Liver (tissue), 9 donors: ENCODE results near the gene MEP1A. TPM values are rescaled to one million over a fixed set of nuclear protein-coding genes. Genes with fewer than 3 reads are reported as not detected.
A peak's percentile ranks its signal among the peaks of the same experiment; 100 is the strongest.

ENCODE experiments used
- DNase-seq: peaks from one replicate; pipeline ENCODE4 v3.0.0-alpha.2; 2017; ENCODE audit warnings: low spot score
- H3K27ac ChIP-seq, 2 donors: one replicate each; pipeline ENCODE4 v1.7.0; 2013; ENCODE audit warnings: inconsistent platforms in 2 of 2, low read length in 2 of 2, control low read depth in 1 of 2, low read depth in 1 of 2, mild to moderate bottlenecking in 1 of 2
- H3K27me3 ChIP-seq, 4 donors: one replicate each; pipeline versions ENCODE4 v1.6.1 to v1.7.0; 2013; ENCODE audit warnings: low read length in 3 of 4, inconsistent platforms in 1 of 4, mild to moderate bottlenecking in 1 of 4, moderate library complexity in 1 of 4; ENCODE audit not compliant: control insufficient read depth in 4 of 4, insufficient read depth in 4 of 4
- H3K36me3 ChIP-seq, 4 donors: one replicate each; pipeline versions ENCODE4 v1.6.1 to v1.7.0; 2013; ENCODE audit warnings: low read length in 3 of 4, mild to moderate bottlenecking in 3 of 4, low read depth in 1 of 4, moderate library complexity in 1 of 4; ENCODE audit not compliant: control insufficient read depth in 4 of 4, insufficient read depth in 3 of 4
- H3K4me1 ChIP-seq, 4 donors: one replicate each; pipeline versions ENCODE4 v1.6.1 to v1.7.0; 2013; ENCODE audit warnings: low read length in 3 of 4, mild to moderate bottlenecking in 3 of 4, moderate library complexity in 1 of 4; ENCODE audit not compliant: control insufficient read depth in 4 of 4, insufficient read depth in 4 of 4
- H3K4me3 ChIP-seq, 3 donors: one replicate each; pipeline versions ENCODE4 v1.6.1 to v1.7.0; 2013; ENCODE audit warnings: low read length in 3 of 3, control low read depth in 1 of 3, low read depth in 1 of 3, mild to moderate bottlenecking in 1 of 3
- H3K9ac ChIP-seq, 2 donors: one replicate each; pipeline ENCODE4 v1.7.0; 2013; ENCODE audit warnings: low read length in 2 of 2, mild to moderate bottlenecking in 2 of 2, moderate library complexity in 2 of 2, control low read depth in 1 of 2, low read depth in 1 of 2
- H3K9me3 ChIP-seq, 4 donors: one replicate each; pipeline versions ENCODE4 v1.6.1 to v1.7.0; 2013; ENCODE audit warnings: low read length in 3 of 4; ENCODE audit not compliant: control insufficient read depth in 4 of 4
- FOXA1 ChIP-seq: IDR thresholded peaks from 2 replicates; pipeline ENCODE4 v1.6.1; 2016; ENCODE audit warnings: antibody characterized with exemption
- FOXA2 ChIP-seq: IDR thresholded peaks from 2 replicates; pipeline ENCODE4 v1.6.1; 2016; ENCODE audit warnings: antibody characterized with exemption
- GABPA ChIP-seq, 2 donors: IDR thresholded peaks in 1 of 2; conservative IDR thresholded peaks in 1 of 2; 2 replicates each; pipeline ENCODE4 v1.6.1; 2016; ENCODE audit warnings: antibody characterized with exemption in 2 of 2, mild to moderate bottlenecking in 1 of 2, moderate library complexity in 1 of 2
- HNF4A ChIP-seq, 2 donors: conservative IDR thresholded peaks; 2 replicates each; pipeline ENCODE4 v1.6.1; 2016; ENCODE audit warnings: antibody characterized with exemption in 2 of 2, mild to moderate bottlenecking in 2 of 2
- HNF4G ChIP-seq: IDR thresholded peaks from 2 replicates; pipeline ENCODE4 v1.6.1; 2016; ENCODE audit warnings: antibody characterized with exemption
- JUND ChIP-seq, 2 donors: IDR thresholded peaks; 2 replicates each; pipeline ENCODE4 v1.6.1; 2016; ENCODE audit warnings: antibody characterized with exemption in 2 of 2
- MAX ChIP-seq: IDR thresholded peaks from 2 replicates; pipeline ENCODE4 v1.6.1; 2016; ENCODE audit warnings: antibody characterized with exemption
- NR2F2 ChIP-seq: IDR thresholded peaks from 2 replicates; pipeline ENCODE4 v1.6.1; 2016; ENCODE audit warnings: antibody characterized with exemption
- RAD21 ChIP-seq, 2 donors: IDR thresholded peaks; 2 replicates each; pipeline ENCODE4 v1.6.1; 2016; ENCODE audit warnings: antibody characterized with exemption in 2 of 2, mild to moderate bottlenecking in 2 of 2
- SP1 ChIP-seq: IDR thresholded peaks from 2 replicates; pipeline ENCODE4 v1.6.1; 2018; ENCODE audit warnings: antibody characterized with exemption, mild to moderate bottlenecking
- ZBTB33 ChIP-seq: IDR thresholded peaks from 2 replicates; pipeline ENCODE4 v1.6.1; 2016; ENCODE audit warnings: antibody characterized with exemption
- WGBS: extraction: QIAGEN DNeasy Blood & Tissue Kit; methylation state at CpG from one replicate; pipeline ENCODE4 v1.1.7; 2013; 5-methylcytosine and 5-hydroxymethylcytosine counted together
- polyA plus RNA-seq, 2 donors: library from polyadenylated mRNA; stranded (reverse) in 1 of 2; unstranded in 1 of 2; fragments of 200-250 nt in 1 of 2; fragments of >200 nt in 1 of 2; fragmentation: Nextera tagmentation in 1 of 2; extraction: Ambion mirVana in 1 of 2; gene quantifications; one replicate each; pipeline versions ENCODE4 v1.2.1 to v1.2.3, GENCODE V29; 2013 to 2015
- total RNA-seq, 2 donors: library from RNA; depleted of rRNA; stranded (reverse); fragments of >200 nt; gene quantifications; one replicate each; pipeline ENCODE4 v1.2.3, GENCODE V29; 2014
- TF ChIP-seq, protein P1 (sequence below): IDR thresholded peaks from 2 replicates; pipeline ENCODE4 v1.6.1; 2016; ENCODE audit warnings: antibody characterized with exemption, mild to moderate bottlenecking
- TF ChIP-seq, protein P2 (sequence below): fragments of 150-350 bp; IDR thresholded peaks from 2 replicates; pipeline ENCODE4 v1.5.1; 2017; ENCODE audit warnings: improper control_type of control experiment, low read depth, low read length; ENCODE audit not compliant: missing input control
- TF ChIP-seq, protein P3 (sequence below): IDR thresholded peaks from 2 replicates; pipeline ENCODE4 v1.6.1; 2016; ENCODE audit warnings: antibody characterized with exemption
- donor health status: healthy.
- donor health status: healthy.
- donor health status: healthy.
- donor health status: healthy.
- donor health status: healthy.

Gene MEP1A
- total and polyA plus RNA-seq, 4 donors = 0.01 to 1.8 (median 0.08) TPM; not detected in 1

- Histone ChIP-seq H3K9ac (no peak overlapping the region), H3K4me1 (no peaks in the 10 kb centered on the region), H3K27me3 (no peaks in the 10 kb centered on the region), H3K27ac (no peak overlapping the region), H3K36me3 (no peaks in the 10 kb centered on the region), H3K9me3 (no peaks in the 10 kb centered on the region), H3K4me3 (no peak overlapping the region)
- TF ChIP-seq FOXA2 = no peak
- TF ChIP-seq, protein P1, sequence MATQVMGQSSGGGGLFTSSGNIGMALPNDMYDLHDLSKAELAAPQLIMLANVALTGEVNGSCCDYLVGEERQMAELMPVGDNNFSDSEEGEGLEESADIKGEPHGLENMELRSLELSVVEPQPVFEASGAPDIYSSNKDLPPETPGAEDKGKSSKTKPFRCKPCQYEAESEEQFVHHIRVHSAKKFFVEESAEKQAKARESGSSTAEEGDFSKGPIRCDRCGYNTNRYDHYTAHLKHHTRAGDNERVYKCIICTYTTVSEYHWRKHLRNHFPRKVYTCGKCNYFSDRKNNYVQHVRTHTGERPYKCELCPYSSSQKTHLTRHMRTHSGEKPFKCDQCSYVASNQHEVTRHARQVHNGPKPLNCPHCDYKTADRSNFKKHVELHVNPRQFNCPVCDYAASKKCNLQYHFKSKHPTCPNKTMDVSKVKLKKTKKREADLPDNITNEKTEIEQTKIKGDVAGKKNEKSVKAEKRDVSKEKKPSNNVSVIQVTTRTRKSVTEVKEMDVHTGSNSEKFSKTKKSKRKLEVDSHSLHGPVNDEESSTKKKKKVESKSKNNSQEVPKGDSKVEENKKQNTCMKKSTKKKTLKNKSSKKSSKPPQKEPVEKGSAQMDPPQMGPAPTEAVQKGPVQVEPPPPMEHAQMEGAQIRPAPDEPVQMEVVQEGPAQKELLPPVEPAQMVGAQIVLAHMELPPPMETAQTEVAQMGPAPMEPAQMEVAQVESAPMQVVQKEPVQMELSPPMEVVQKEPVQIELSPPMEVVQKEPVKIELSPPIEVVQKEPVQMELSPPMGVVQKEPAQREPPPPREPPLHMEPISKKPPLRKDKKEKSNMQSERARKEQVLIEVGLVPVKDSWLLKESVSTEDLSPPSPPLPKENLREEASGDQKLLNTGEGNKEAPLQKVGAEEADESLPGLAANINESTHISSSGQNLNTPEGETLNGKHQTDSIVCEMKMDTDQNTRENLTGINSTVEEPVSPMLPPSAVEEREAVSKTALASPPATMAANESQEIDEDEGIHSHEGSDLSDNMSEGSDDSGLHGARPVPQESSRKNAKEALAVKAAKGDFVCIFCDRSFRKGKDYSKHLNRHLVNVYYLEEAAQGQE = no peak
- TF ChIP-seq NR2F2 = peak; percentile 56
- TF ChIP-seq RAD21 (IDR thresholded peaks at IDR 0.05) = no peak
- no peak for TF ChIP-seq HNF4A (conservative IDR thresholded peaks at IDR 0.05)
- TF ChIP-seq ZBTB33 = no peak
- TF ChIP-seq SP1 = no peak
- TF ChIP-seq MAX = no peak
- DNase-seq = no peak
- WGBS = 58% methylated on average over 4 of the region's 4 CpGs
Observed at GRCh38 chr6:46876126-46876525, 82.9 kb downstream of the MEP1A start.

DNA sequence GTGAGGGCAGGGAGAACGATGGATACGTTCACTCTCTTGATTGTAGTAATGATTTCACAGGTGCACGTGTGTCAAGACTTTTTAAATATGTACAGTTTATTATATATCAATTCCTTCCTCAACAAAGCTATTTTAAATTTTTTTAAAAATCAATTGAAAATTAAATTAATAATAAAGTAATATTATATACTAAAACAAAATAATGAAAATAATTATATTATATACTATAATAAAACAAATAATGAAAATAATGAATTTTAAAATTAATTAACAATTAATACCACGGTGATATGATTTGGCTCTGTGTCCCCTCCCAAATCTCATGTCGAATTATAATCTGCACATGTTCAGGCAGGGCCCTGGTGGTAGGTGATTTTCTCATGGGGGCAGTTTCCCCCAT is 85.8 kb downstream of the MEP1A start:
- Histone ChIP-seq H3K4me3 (no peak overlapping the region), H3K9ac (no peak overlapping the region), H3K9me3 (no peaks in the 10 kb centered on the region), H3K27ac (no peak overlapping the region), H3K36me3 (no peaks in the 10 kb centered on the region), H3K4me1 (no peaks in the 10 kb centered on the region), H3K27me3 (no peaks in the 10 kb centered on the region)
- TF ChIP-seq HNF4G = no peak
- TF ChIP-seq, protein P2, sequence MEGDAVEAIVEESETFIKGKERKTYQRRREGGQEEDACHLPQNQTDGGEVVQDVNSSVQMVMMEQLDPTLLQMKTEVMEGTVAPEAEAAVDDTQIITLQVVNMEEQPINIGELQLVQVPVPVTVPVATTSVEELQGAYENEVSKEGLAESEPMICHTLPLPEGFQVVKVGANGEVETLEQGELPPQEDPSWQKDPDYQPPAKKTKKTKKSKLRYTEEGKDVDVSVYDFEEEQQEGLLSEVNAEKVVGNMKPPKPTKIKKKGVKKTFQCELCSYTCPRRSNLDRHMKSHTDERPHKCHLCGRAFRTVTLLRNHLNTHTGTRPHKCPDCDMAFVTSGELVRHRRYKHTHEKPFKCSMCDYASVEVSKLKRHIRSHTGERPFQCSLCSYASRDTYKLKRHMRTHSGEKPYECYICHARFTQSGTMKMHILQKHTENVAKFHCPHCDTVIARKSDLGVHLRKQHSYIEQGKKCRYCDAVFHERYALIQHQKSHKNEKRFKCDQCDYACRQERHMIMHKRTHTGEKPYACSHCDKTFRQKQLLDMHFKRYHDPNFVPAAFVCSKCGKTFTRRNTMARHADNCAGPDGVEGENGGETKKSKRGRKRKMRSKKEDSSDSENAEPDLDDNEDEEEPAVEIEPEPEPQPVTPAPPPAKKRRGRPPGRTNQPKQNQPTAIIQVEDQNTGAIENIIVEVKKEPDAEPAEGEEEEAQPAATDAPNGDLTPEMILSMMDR = no peak
- TF ChIP-seq FOXA1 = no peak
- TF ChIP-seq, protein P3, sequence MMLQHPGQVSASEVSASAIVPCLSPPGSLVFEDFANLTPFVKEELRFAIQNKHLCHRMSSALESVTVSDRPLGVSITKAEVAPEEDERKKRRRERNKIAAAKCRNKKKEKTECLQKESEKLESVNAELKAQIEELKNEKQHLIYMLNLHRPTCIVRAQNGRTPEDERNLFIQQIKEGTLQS = no peak
- no peak for TF ChIP-seq JUND (IDR thresholded peaks at IDR 0.05)
- TF ChIP-seq GABPA (IDR thresholded peaks at IDR 0.05 in 1 of 2, conservative IDR thresholded peaks at IDR 0.05 in 1 of 2) = no peak
- no peak for TF ChIP-seq FOXA2
- TF ChIP-seq, protein P1 = no peak
- no peak for TF ChIP-seq MAX
- no peak for TF ChIP-seq SP1
- 92% methylated on average over 5 of the region's 5 CpGs for WGBS
- DNase-seq = no peak
